ENCODE data around the gene SPEG.

The SPEG gene

GRCh38 chr2:219445220-219445640 is 10.6 kb downstream of the SPEG start:
- DNase-seq: no peak

GRCh38 chr2:219446101-219446504 is 11.5 kb downstream of the SPEG start:
- DNase-seq: peak in 1 of 2 experiments; percentile 11

DNA sequence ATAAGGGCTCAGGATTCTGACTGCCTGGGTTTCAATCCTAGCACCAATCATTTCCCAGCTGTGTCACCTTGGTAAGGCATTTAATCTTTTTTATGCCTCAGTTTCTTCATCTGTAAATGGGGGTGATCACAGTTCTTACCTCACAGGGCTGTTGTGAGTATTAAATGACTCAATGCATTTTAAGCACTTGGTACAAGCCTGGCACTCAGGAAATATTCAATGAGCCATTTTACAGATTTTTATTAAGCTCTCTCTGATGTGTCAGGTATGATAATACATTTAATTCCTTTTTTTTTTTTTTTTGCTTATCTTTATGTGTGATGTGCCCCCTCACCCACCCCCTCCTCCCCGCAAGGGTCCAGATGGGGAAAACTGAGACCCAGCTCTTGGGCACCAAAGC is 12.0 kb downstream of the SPEG start:
- no peak for DNase-seq

GRCh38 chr2:219447242-219448098 is 12.8 kb downstream of the SPEG start:
- DNase-seq: no peak

DNA sequence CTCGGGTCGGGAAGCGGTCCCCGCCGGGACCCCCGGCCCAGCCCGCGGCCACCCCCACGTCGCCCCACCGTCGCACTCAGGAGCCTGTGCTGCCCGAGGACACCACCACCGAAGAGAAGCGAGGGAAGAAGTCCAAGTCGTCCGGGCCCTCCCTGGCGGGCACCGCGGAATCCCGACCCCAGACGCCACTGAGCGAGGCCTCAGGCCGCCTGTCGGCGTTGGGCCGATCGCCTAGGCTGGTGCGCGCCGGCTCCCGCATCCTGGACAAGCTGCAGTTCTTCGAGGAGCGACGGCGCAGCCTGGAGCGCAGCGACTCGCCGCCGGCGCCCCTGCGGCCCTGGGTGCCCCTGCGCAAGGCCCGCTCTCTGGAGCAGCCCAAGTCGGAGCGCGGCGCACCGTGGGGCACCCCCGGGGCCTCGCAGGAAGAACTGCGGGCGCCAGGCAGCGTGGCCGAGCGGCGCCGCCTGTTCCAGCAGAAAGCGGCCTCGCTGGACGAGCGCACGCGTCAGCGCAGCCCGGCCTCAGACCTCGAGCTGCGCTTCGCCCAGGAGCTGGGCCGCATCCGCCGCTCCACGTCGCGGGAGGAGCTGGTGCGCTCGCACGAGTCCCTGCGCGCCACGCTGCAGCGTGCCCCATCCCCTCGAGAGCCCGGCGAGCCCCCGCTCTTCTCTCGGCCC is 13.6 kb downstream of the SPEG start:
- DNase-seq: no peak

GRCh38 chr2:219448776-219449341 is 14.2 kb downstream of the SPEG start:
- no peak for DNase-seq

DNA sequence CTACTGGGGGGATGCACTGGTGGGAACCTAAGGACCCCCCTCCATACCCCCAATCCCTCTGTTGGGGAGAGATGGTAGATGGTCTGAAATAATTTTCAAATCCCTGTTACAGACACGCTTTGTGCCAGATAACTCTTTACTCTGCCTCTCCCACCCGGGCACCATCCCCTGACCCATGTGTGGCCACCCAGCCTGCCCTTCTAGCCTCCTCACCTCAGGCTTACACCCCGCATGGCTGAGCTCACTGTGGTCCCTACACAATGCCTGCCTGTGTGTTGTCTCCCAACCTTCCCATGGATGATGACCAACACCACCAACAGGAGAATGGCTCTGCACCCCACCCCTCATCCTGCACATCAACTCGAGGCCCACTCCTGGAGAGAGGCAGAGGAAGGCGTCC is 15.0 kb downstream of the SPEG start:
- no peak for DNase-seq

- DNase-seq: no peak
Observed at GRCh38 chr2:219451661-219452360, 17.2 kb downstream of the SPEG start.

GRCh38 chr2:219452361-219453317 is 18.0 kb downstream of the SPEG start:
- peak in 1 of 2 experiments; percentile 48 for DNase-seq

- peak in 1 of 2 experiments; percentile 56 for DNase-seq
Observed at GRCh38 chr2:219453671-219454590, 19.3 kb downstream of the SPEG start.

GRCh38 chr2:219455581-219455980 is 20.9 kb downstream of the SPEG start:
- DNase-seq: no peak

GRCh38 chr2:219457784-219458369 is 23.2 kb downstream of the SPEG start:
- DNase-seq: no peak

GRCh38 chr2:219458996-219459395 is 24.4 kb downstream of the SPEG start:
- DNase-seq: no peak

DNA sequence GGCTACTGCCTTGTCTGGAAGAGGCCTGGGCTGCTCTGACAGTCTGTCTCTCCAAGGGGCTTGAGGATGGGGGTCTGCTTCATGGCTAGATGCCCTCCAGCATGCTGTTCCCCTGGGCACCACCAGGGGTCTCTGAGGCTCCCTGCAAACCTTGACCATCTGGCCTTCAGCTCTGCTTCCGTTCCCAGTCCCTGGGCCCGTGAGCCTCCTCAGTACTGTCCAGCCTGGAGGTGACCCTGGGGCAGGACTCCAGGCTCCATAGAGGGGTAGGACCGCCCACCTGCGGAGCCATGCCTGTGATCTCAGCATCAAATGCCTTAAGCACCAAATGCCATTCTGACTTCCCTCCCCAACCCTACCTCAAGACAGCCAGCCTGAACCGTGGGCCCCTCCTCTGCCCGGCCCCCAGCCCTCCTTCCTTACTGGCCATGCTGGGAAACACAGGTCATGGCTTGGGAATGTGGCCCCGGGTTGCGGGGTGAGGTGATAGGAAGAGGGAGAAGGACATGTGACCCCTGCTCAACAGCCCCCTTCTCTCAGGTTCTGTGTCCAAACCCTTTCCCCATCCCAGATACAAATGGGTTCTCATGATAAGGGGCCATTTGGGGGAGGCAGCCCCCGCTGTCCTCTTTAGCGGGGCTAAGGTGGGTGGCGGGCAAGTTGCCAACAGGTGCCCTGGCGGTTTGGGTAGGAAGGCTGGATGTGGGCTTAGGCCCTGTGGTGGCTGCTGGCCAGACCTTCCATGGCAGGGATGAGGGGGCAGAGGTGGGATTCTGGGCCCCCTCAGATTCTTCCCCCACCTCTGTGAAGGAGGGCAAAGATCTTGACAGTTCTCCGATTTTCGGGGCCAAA is 25.0 kb downstream of the SPEG start:
- peak in 1 of 2 experiments; percentile 26 for DNase-seq

GRCh38 chr2:219460424-219460926 is 25.8 kb downstream of the SPEG start:
- no peak for DNase-seq

GRCh38 chr2:219461047-219461514 is 26.4 kb downstream of the SPEG start:
- no peak for DNase-seq

DNA sequence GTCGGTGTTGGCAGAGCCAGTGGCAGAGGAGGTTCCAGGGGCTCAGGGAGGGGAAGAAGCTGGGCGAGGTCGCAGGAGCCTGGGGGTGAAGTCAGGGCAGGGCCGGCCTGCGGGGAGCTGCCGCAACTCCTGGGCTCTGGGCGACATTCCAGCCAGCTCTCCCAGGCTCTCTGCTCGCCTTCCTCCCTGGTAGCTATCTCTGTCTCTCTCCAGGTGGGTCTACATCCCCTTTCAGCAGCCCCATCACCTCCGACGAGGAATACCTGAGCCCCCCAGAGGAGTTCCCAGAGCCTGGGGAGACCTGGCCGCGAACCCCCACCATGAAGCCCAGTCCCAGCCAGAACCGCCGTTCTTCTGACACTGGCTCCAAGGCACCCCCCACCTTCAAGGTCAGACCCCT is 27.0 kb downstream of the SPEG start:
- no peak for DNase-seq

GRCh38 chr2:219462349-219462748 is 27.7 kb downstream of the SPEG start:
- no peak for DNase-seq
